Inflammatory macrophage (primary cell): ENCODE measurements around the gene ABHD1.

ENCODE experiments used
- DNase-seq, 2 donors: peaks; one replicate each; pipeline ENCODE4 v3.0.0-alpha.2; 2020 to 2022

The ABHD1 gene

GRCh38 chr2:27086724-27087593, 36.7 kb upstream of the ABHD1 start, which contains the start of gene KHK:
Gene KHK, plus strand, starts transcription at chr2:27086772. Its CDS starts 488 bp downstream, at chr2:27087260.
- DNase-seq: no peak

GRCh38 chr2:27087823-27088410, 35.7 kb upstream of the ABHD1 start:
- no peak for DNase-seq

GRCh38 chr2:27088634-27089033, 35.0 kb upstream of the ABHD1 start:
- DNase-seq: no peak

- no peak for DNase-seq
These were observed 34.3 kb upstream of the ABHD1 start for GRCh38 chr2:27089111-27089954.

GRCh38 chr2:27091746-27092695, 31.6 kb upstream of the ABHD1 start:
- DNase-seq: no peak

- DNase-seq: no peak
These were observed 30.8 kb upstream of the ABHD1 start for GRCh38 chr2:27092696-27093429.

GRCh38 chr2:27093430-27094352, 29.9 kb upstream of the ABHD1 start:
- DNase-seq: no peak

GRCh38 chr2:27094353-27094984, 29.1 kb upstream of the ABHD1 start:
- DNase-seq: no peak

- DNase-seq: no peak
These were observed 28.2 kb upstream of the ABHD1 start for GRCh38 chr2:27095427-27095744.

GRCh38 chr2:27095745-27096651, 27.6 kb upstream of the ABHD1 start:
- DNase-seq: peak; percentile 54 to 64

GRCh38 chr2:27096748-27097297, 26.8 kb upstream of the ABHD1 start:
- peak; percentile 65 to 79 for DNase-seq

GRCh38 chr2:27097341-27097740, 26.3 kb upstream of the ABHD1 start:
- no peak for DNase-seq

GRCh38 chr2:27099334-27099955, 24.2 kb upstream of the ABHD1 start:
- DNase-seq: no peak

- DNase-seq: no peak
These were observed 23.6 kb upstream of the ABHD1 start for GRCh38 chr2:27100036-27100435.

GRCh38 chr2:27102329-27102728, 21.3 kb upstream of the ABHD1 start:
- DNase-seq: no peak

GRCh38 chr2:27105981-27106380, 17.6 kb upstream of the ABHD1 start:
- DNase-seq: peak in 1 of 2 donors; percentile 18

- DNase-seq: no peak
These were observed 15.4 kb upstream of the ABHD1 start for GRCh38 chr2:27108221-27108620.

- no peak for DNase-seq
These were observed 14.5 kb upstream of the ABHD1 start for GRCh38 chr2:27109083-27109482.
